ENCODE results near the gene ZNF470.

The ZNF470 gene

DNA sequence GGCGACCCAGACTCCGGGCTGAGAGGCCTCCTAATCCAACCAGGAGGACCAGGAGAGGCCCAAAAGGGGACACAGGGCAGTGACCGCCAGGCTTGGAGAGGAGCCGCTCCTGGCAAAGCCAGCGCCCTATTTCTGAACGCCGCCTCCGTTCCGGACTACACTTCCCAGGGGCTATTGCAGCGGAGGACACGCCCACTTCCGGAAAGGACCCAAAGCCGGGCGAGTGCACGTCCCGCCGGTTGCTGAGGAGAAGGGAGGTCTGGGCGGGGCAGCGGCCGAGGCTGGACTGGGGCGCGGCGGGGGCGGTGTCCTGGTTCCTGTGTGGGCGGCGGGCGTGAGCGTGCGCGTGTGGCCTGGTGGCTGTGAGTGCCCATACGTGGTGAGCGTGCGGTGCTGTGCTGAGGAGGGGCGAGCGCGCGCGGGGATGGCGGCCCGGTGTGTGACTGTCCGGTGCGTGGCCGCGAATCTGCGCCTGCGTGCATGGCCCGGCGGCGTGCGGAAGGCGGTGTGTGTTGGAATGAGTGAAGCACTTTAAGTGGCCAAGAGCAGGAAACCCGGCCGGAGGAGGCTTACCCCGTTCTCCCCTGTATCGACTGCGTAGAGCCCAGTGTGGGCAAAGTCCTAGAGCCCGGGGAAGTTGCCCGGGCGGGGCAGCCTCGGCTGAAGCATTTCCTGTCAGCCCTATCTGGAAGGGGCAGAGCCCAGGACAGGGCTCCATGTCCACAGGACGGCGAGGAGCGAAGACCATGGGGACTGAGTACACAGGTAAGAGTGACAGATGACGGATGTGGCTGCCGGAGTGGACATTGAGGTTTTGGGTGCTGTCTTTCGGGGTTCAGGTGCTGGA, at the start of gene ZNF470:
Gene ZNF470 (plus strand): TSS at position 195 of the 847 bp plus-strand sequence. CDS start 2,844 bp downstream, outside the sequence.
- peak; percentile 37 for DNase-seq

DNA sequence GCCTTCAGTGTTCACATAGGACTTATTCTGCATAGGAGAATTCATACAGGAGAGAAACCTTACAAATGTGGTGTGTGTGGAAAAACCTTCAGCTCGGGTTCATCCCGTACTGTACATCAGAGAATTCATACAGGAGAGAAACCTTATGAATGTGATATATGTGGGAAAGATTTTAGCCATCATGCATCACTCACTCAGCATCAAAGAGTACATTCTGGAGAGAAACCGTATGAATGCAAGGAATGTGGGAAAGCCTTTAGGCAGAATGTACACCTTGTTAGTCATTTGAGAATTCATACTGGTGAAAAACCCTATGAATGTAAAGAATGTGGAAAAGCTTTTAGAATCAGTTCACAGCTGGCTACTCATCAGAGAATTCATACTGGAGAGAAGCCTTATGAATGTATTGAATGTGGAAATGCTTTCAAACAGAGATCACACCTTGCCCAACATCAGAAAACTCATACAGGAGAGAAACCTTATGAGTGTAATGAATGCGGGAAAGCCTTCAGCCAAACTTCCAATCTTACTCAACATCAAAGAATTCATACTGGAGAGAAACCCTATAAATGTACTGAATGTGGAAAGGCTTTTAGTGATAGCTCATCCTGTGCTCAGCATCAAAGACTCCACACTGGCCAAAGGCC, 41.9 kb upstream of the ZNF470 start:
- DNase-seq: no peak

- no peak for DNase-seq
These were observed 29.8 kb upstream of the ZNF470 start for GRCh38 chr19:56537442-56537841.

DNA sequence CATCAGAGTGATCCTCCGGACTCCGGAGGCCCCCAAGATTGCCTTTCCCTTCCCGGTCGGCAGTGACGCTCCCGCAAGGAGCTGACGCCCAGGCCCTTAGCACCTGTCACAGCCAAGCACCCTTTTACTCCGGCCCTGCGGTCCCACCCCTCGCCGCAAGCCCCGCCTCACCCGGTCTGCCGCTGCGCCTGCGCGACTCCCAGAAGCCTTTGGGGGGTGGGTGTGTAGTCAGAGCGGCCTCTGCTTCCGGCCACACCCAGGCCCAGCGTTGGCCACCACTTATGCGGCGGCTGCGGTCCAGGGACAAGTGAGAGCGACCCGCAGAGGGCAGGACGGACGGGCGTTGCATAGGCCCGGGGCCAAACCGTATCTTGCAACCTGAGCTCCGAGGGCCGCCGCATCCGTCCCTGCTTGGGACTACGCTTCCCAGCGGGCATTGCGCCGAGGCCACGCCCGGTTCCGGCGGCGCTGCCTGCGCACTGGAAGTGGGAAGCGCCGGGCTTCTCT, 29.0 kb upstream of the ZNF470 start:
- DNase-seq: peak; percentile 47

DNA sequence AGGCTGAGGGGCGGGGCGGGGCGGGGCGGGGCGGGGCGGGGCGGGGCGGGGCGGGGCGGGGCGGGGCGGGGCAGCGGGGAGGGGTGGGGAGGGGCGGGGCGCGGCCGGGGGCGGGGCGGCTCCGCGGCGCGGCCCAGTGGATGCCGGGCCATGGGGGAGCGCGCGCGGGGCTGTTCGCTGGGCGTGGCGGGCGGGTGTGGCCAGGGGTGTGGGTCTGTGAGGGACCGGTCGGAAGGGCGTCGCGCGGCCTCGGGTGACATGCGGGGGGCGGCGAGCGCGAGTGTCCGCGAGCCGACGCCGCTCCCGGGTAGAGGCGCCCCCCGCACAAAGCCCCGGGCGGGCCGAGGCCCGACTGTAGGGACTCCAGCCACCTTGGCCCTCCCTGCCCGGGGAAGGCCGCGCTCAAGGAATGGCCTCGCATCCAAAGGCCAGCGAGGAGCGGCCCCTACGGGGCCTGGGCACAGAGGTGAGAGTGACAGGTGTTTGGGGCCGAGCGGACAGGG, 28.5 kb upstream of the ZNF470 start, which contains the start of gene ZFP28:
Gene ZFP28 (plus strand): TSS at position 188 of the 503 bp plus-strand sequence. CDS start 71 bp downstream, at position 259.
- no peak for DNase-seq

DNA sequence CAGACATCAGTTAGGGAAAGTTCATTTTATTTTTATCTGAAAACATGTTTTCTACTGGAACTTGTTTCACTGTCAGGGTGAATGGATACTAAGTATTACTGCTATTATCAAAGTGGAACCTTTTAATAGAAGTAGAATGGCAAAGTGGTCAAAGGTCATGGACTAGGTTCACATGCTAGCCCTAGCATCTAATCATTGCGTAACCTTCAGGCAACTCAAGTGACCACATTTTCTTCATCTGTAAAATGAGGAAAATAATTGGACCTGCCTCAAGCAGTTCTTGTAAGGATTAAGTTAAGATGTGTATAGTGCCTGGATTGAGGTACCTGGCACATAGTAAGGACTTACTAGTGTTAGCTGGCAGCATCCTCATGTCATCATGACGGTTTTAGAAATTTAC, 23.5 kb upstream of the ZNF470 start:
- no peak for DNase-seq

DNA sequence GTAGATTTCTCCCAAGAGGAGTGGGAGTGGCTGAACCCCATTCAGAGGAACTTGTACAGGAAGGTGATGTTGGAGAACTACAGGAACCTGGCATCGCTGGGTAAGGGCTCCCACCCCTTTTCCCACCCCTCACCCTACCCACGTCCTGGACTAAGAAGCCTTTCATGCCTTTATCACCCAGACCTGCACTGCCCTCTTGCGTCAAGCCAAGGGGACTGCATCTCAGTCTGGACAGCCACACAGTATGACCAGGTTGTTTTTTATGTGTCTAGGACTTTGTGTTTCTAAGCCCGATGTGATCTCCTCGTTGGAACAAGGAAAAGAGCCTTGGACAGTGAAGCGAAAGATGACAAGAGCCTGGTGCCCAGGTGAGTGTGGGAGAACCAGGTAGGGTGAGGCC, 19.7 kb upstream of the ZNF470 start:
- DNase-seq: no peak

DNA sequence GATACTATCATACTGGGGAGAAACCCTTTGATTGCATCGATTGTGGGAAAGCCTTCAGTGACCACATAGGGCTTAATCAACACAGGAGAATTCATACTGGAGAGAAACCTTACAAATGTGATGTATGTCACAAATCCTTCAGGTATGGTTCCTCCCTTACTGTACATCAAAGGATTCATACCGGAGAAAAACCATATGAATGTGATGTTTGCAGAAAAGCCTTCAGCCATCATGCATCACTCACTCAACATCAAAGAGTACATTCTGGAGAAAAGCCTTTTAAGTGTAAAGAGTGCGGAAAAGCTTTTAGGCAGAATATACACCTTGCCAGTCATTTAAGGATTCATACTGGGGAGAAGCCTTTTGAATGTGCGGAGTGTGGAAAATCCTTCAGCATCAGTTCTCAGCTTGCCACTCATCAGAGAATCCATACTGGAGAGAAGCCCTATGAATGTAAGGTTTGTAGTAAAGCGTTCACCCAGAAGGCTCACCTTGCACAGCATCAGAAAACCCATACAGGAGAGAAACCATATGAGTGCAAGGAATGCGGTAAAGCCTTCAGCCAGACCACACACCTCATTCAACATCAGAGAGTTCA, 12.9 kb upstream of the ZNF470 start:
- DNase-seq: no peak

DNA sequence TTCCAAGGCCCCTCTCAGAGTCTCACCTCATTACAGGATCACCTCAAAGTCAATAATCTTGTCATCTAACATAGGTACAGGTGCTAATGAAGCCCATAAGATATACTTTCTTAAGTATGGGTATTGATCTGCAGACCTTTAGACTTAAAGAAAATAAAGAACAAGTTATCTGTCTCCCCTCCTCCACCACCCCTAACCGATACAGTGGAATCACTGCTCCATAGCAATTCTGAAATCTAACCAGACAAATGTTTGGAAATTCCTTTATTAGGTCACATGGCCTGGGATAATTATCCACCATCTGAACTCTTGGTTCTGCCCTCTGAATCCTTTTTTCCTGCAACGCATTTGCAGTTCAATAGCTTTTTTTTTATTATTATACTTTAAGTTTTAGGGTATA, 4.5 kb upstream of the ZNF470 start:
- no peak for DNase-seq

DNA sequence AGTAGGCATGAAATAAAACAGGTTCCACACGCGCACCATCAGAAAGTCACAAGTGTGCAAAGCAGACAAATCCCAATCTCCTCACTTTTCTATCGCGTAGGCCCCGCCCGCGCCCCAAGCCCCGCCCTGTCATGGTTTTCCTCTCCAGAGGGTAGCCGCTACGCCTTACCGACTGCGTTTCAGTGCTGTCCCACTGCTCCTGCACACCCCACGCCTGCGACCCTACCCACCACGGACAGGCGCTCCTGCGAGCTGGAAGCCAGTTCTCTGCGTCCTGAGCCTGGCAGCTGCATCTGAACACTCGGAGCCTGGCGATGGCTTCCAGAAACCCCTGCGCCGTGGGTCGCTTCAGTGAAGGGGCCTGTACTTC, 379 bp upstream of the ZNF470 start:
- no peak for DNase-seq

- no peak for DNase-seq
These were observed 5.3 kb downstream of the ZNF470 start for GRCh38 chr19:56572589-56572988.

GRCh38 chr19:56573914-56574313, 6.6 kb downstream of the ZNF470 start:
- DNase-seq: no peak

DNA sequence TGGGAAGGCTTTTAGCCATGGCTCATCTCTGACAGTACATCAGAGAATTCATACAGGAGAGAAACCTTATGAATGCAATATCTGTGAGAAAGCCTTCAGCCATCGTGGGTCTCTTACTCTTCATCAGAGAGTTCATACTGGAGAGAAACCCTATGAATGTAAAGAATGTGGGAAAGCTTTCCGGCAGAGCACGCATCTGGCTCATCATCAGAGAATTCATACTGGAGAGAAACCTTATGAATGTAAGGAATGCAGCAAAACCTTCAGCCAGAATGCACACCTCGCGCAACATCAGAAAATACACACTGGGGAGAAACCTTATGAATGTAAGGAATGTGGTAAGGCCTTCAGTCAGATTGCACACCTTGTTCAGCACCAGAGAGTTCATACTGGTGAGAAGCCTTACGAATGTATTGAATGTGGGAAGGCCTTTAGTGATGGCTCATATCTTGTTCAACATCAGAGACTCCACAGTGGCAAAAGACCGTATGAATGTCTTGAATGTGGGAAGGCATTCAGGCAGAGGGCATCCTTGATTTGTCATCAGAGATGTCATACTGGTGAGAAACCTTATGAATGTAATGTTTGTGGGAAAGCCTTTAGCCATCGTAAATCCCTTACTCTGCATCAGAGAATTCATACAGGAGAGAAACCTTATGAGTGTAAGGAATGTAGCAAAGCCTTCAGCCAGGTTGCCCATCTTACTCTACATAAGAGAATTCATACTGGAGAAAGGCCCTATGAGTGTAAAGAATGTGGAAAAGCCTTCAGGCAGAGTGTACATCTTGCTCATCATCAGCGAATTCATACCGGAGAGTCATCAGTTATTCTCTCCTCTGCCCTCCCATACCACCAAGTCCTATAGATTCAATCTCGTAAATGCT, 10.7 kb downstream of the ZNF470 start:
- DNase-seq: no peak

- no peak for DNase-seq
These were observed 27.1 kb downstream of the ZNF470 start for GRCh38 chr19:56594446-56594782.

- peak; percentile 62 for DNase-seq
These were observed 27.7 kb downstream of the ZNF470 start, which contains the start of gene ZNF71 for GRCh38 chr19:56594783-56595547. ZNF71 (plus strand) TSS chr19:56595302; CDS start chr19:56601559, 6,257 bp downstream.

GRCh38 chr19:56595548-56595899, 28.3 kb downstream of the ZNF470 start:
- DNase-seq: no peak

DNA sequence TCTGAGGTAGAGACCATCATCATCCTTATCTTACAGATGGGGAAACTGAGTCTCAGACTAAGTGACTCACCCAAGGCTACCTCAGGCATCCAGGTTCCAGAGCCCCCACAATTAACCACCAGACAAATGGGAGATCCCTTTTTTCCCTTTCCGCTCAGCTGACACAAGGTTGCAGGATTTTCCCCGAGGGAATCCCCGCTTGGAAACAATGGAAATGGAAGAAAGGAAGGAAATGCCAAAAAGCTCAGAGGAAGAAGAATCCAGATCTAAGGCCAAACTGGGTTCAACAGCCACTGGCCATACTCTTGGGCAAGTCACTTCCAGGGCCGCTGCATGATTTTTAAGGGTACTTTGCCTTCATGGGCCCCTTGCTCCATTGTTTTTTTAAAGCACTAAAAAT, 29.4 kb downstream of the ZNF470 start:
- no peak for DNase-seq

DNA sequence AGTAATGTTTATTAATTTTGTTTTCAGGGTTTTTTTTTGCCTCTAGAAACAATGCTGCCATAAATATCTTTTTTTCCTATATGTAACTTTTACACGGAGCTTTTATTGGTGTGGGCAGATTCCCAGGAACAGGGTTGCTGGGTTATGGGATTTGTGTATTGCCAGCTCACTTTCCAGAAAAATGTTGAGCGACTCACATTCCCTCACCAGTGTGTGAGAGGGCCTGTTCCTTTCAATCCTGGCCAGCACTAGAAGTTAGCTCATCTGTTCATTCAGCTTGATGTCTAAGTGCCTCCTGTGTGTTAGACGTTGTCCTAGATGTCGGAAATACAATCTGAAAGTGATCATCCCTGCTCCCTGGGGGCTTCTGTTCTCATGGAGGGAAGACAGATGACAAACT, 30.4 kb downstream of the ZNF470 start:
- no peak for DNase-seq

- DNase-seq: no peak
These were observed 34.1 kb downstream of the ZNF470 start for GRCh38 chr19:56601375-56601774.

DNA sequence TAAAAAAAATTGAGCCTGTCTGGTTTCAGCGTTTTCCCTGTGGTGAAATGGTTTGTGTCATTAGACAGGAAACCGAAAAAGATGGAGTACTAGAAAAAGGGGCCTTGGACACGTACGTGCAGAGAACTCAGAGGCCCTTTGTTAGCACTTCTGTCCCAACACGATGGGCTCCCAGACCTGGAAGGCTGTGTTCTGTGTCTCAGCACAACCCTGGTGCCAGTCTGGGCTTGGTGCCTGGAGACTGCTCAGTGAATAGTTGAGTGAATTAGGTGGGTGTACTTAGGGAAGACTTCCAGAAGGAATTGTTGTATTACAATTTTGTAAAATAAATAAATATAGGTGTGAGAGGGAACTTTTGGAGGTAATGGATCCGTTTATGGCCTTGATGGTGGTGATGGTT, 36.6 kb downstream of the ZNF470 start:
- no peak for DNase-seq

DNA sequence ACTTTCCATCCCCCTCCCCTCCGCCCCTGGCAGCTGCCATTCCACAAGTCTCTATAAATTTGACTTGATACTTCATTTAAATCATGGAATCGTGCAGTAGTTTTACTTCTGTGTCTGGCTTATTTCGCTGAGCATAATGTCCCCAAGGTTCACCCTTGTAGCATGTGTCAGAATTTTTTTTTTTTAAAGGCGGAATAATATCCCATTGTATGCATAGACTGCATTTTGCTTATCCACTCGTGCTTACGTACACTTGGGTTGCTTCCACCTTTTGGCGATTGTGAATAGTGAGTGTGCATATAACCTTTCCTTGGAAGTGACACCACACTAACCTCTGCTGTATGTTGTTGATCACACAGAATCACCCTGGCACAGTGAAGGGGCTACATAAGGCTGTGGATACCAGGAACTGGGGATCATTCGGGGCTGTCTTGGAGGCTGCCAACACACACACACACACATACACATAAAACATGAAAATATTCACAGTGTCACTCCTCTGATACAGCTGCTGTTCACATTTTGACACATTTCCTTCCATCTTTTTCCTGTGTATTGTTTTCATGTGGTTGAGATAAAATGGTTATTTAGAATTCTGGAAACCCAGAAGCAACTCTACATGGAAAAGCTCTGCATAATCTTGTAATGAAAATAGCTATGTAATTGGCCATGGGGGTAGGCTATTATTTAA, 41.2 kb downstream of the ZNF470 start:
- no peak for DNase-seq

Measured in NCI-H2029 treated with DMSO at 0.1 percent for 48 hours (cell line).